Diencephalon (tissue), 1 donor: ENCODE data around the gene PRAMEF8. TPM values are rescaled to one million over a fixed set of nuclear protein-coding genes. Genes with fewer than 3 reads are reported as not detected.

Experiments used
- small RNA-seq: library from RNA; depleted of rRNA; stranded (forward); fragments of <200 nt; gene quantifications from one replicate; pipeline ENCODE3, GENCODE V24; 2014
- total RNA-seq: library from RNA; depleted of rRNA; stranded (reverse); fragments of >200 nt; gene quantifications from one replicate; pipeline ENCODE4 v1.2.3, GENCODE V29; 2014

The PRAMEF8 gene
- not detected for total RNA-seq

DNA sequence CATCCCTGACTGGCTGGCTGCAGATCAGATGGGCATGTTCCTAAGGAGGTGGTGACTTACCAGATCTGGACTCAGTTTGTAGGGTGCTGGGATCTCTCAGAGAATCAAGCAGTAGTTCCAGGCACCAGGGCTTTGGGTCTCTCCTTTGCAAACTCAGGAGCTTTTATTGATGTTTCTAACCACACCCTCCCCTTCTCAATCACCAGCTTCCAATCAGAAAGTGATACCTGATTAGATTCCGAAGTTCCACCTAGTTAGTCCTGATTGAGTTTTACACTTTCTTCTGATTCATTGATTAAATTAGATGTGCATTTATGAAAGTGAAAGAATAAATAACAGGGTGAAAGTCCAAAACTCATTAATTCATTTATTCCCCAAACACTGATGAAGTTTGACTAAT is at the start of gene PRAMEF8:
PRAMEF8 (minus strand) TSS at position 101 of the 400 bp plus-strand sequence. CDS start 1,046 bp downstream, outside the sequence.

DNA sequence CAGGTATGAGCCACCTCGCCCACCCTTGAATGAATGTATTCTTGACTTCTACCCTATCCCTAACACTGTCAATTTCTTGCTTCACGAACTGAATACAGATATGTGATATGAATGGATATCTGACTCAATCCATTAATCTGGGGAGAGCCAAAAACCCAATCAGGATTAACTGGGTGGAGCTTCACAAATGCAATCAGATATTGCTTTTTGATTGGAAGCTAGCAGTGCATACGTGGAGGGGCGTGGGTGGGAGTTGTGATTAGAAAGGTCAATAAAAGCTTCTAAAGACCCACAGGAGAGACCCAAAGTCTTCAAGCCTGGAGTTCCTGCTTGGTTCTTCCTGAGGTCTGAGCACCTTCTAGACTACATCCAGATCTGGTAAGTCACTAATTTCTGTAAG is 30.3 kb upstream of the PRAMEF8 start, which contains the start of gene PRAMEF15:
PRAMEF15 (plus strand) TSS at position 301 of the 400 bp plus-strand sequence. CDS start 2,827 bp downstream, outside the sequence.

DNA sequence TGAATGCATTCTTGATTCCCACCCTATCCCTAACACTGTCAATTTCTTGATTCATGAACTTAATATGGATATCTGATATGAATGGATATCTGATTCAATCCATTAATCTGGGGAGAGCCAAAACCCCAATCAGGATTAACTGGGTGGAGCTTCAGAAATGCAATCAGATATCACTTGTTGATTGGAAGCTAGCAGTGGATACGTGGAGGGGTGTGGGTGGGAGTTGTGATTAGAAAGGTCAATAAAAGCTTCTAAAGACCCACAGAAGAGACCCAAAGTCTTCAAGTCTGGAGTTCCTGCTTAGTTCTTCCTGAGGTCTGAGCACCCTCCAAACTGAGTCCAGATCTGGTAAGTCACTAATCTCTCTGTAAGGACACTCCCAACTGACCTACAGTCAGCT is 18.3 kb upstream of the PRAMEF8 start, which contains the start of gene PRAMEF33:
PRAMEF33 (plus strand) TSS at position 301 of the 400 bp plus-strand sequence. CDS start 2,416 bp downstream, outside the sequence.

DNA sequence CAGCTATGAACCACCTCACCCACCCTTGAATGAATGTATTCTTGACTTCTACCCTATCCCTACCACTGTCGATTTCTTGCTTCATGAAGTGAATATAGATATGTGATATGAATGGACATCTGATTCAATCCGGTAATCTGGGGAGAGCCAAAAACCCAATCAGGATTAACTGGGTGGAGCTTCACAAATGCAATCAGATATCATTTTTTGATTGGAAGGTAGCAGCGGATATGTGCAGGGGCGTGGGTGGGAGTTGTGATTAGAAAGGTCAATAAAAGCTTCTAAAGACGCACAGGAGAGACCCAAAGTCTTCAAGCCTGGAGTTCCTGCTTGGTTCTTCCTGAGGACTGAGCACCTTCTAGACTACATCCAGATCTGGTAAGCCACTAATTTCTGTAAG is 31.0 kb downstream of the PRAMEF8 start, which contains the start of gene PRAMEF5:
PRAMEF5 (plus strand) TSS at position 301 of the 400 bp plus-strand sequence. CDS start 5,071 bp downstream, outside the sequence.

Small RNA genes lying within 50 kb of the gene (small RNA-seq; reads per million reads assigned to genes)
- not detected for gene RNU6-771P

Other genes starting within 250 kb of the PRAMEF8 start
- gene PRAMEF27, start 228.6 kb downstream of the PRAMEF8 start, total RNA-seq = not detected
- not detected for gene HNRNPCL3, start 224.4 kb downstream of the PRAMEF8 start, total RNA-seq
- gene PRAMEF25, start 214.4 kb downstream of the PRAMEF8 start, total RNA-seq = not detected
- not detected for gene HNRNPCL2, start 168.3 kb downstream of the PRAMEF8 start, total RNA-seq
- gene PRAMEF26, start 129.1 kb downstream of the PRAMEF8 start, total RNA-seq = not detected
- not detected for gene HNRNPCL4, start 119.5 kb downstream of the PRAMEF8 start, total RNA-seq
- not detected for gene PRAMEF9, start 113.3 kb downstream of the PRAMEF8 start, total RNA-seq
- gene PRAMEF13, start 83.7 kb downstream of the PRAMEF8 start, total RNA-seq = not detected
- not detected for gene PRAMEF18, start 59.0 kb downstream of the PRAMEF8 start, total RNA-seq
- gene PRAMEF5, start 30.9 kb downstream of the PRAMEF8 start, total RNA-seq = not detected
- gene PRAMEF33, start 18.4 kb upstream of the PRAMEF8 start, total RNA-seq = not detected
- not detected for gene PRAMEF15, start 30.4 kb upstream of the PRAMEF8 start, total RNA-seq
- gene PRAMEF14, start 62.0 kb upstream of the PRAMEF8 start, total RNA-seq = not detected
- not detected for gene PRAMEF19, start 86.8 kb upstream of the PRAMEF8 start, total RNA-seq
- gene PRAMEF17, start 104.5 kb upstream of the PRAMEF8 start, total RNA-seq = not detected
- not detected for gene PRAMEF20, start 125.3 kb upstream of the PRAMEF8 start, total RNA-seq
- 0.46 TPM for gene LRRC38, start 228.9 kb upstream of the PRAMEF8 start, total RNA-seq